Suppressor macrophage treated with lipopolysaccharide for 1 hour (primary cell): ENCODE results near the gene CEACAM21.
A peak's percentile ranks its signal among the peaks of the same experiment; 100 is the strongest.

Source experiments
- DNase-seq, 3 donors: peaks; one replicate each; pipeline ENCODE4 v3.0.0-alpha.2; 2020 to 2022

The CEACAM21 gene

DNA sequence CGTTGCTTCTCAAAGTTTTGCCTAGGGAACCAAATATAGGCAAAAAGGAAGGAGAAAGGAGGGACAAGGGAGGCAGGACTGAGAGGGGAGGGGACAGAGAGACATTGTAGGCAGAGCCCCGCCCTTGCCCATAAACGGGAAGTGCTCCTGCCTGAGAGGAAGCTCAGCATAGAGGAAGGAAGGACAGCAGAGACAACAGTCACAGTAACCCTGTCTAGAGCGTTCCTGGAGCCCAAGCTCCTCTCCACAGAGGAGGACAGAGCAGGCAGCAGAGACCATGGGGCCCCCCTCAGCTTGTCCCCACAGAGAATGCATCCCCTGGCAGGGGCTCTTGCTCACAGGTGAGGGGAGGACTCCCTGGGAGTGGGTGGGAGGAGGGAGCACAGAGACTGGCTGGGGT, at the start of gene CEACAM21:
TSS of gene CEACAM21 (plus strand) at position 169 of the 400 bp plus-strand sequence. CDS start at position 278, 109 bp downstream.
- peak; percentile 86 to 87 (median 87) for DNase-seq

DNA sequence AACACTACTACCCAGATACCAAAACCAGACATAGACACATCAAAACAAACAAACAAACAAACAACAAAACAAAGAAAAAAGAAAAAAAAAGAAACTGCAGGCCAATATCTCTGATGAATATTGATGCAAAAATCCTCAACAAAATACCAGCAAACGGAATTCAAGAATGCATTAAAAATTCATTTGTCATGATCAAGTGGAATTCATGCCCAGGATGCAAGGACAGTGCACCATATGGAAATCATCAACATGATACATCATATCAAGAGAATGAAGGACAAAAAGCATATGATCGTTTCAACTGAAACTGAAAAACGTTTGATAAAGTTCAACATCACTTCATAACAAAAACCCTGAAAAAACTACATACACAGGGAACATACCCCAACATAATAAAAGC, 48.9 kb upstream of the CEACAM21 start:
- no peak for DNase-seq

DNA sequence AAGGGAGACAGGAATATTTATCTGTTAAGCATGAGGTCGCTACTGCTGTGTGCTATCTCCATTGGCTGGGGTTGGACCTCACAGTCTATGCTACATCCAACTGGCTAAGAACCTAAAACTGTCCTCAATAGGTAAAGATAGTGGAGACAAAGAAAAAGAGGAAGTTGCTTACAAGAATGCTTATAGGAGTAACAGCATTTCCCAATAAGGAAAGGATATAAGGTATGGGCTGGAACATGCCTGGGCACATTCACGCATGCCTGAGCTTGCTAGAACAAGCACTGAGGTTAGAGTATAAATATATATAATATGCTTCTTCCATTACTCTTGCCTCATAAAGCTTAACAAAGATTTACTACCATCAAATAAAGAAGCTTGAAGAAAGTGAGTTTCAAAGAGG, 47.9 kb upstream of the CEACAM21 start:
- no peak for DNase-seq

DNA sequence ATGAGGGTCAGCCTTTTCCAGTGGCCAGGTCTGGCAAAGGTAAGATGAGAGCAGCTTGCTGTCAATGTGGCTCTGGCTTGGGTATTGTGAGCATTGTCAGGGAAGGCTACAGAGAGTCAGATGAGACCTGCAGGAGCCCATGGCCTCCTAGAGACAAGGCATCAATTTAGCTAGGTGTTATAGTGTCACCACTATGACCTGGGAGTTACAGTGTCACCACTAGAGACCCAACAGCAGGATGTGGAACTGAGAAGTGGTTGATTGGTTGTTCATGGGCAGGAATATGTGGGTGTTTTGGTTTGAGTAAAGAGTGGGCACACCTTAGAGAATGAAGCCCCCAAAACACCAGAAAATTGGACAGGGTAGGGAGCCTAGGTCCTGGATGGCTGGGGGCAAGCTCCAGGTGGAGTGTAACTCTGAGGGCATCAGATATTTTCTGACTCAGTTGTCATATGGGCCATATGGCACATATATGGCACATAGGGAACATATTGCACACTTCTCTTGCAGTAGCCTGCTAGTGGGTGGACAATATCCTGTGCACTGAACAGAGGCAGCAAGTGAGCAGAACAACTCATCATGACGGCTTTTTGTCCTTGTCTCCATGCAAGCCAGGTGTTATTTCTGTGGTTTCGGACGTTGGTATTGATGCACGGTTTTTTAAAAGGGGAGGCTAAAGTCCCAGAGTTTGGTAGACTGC, 46.3 kb upstream of the CEACAM21 start:
- no peak for DNase-seq

DNA sequence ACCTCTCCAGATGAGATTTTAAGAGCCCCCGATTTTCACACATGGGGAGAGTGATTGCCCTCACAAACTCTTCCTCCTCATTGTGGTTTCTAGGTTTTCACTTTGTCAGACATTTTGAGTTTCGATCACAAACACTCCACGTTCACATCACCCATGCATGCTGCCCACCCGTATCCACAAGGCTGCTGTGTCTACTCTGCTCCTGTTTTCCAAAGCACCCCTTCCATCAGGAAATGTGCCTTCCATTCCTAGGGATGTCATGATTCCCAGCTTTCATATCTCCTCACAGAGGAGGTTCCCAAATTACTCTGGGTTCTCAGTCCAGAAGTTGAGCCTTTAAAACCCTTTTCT, 45.8 kb upstream of the CEACAM21 start:
- DNase-seq = no peak

DNA sequence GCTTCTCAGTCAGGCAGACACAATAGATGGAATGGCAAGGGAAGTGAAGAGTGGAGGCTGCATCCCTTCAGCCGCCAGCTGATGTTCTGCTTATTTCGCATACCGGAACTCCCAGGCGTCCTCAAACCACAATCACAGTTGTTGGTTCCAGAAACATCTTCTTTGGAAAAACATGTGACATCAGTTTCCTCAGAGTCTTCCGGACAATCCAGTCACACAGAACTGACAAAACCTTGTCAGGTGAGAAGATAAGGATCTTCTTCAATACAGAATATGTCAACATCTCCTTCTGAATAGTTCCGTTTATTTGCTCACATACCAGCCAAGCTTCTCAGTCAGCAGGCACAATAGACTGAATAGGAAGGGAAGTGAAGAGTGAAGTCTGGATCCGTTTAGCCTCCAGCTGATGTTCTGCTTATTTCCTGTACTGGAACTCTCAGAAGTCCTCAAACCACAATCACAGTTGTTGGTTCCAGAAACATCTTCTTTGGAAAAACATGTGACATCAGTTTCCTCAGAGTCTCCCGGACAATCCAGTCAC, 45.1 kb upstream of the CEACAM21 start:
- DNase-seq = peak; percentile 56 to 77 (median 65)

DNA sequence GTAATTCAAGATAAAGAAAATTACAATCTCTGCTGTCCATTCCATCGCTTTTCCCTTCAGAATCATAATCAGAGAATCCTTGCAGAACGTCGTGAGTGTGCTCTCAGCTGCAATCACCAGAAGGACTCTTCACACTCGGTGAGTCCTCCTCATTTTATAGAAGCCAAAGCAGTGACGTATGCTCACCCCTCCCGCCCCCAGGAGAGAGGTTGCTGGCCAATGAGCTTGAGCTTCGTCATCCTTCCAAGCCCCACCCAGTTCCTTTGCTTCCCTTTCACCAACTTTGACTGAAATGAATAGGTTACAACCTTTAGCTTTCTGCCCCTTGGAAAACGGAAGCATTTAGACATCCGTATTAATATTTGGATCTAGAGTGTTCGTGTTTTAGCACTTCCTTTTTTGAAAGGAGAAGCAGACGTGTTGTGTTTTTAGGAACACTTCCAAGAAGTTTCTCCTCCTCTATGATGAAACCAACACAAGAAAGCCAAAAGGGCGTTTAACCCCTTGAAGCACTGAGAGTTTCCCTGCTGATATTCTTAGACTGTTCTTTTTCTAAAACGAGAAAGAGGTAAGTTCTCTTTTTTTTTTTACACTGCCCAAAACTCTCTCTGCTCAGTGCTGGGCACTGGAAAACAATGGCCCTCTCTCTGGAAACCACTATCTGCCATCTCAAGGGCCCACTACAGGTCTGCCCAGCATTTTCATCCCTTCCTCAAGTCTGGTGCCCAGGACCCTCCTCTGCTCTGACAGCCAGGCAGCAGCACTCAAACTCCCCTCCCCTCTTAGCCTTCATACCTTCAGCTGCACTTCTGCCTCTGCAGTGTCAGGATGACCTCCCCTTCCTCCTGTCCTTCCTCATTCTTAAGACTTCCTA, 44.3 kb upstream of the CEACAM21 start:
- peak; percentile 92 to 98 (median 95) for DNase-seq

DNA sequence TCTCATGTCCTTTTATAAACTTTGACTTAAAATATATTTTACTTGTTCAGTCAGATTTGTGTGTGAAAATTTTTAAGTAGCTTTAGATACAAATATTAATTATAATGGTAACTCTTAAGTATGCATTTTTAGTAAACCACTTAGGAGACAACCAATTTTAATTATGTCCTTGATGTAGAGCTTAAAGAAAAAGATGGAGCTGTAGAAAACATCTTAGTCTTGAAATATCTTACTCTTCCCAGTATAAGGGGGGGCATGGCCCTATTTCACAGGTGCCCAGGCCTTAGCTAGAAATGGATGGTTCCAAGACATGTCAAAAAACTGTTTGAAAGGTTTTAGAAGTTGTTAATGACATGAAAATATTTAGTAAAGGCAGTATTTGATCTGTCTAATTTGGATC, 43.4 kb upstream of the CEACAM21 start:
- no peak for DNase-seq

DNA sequence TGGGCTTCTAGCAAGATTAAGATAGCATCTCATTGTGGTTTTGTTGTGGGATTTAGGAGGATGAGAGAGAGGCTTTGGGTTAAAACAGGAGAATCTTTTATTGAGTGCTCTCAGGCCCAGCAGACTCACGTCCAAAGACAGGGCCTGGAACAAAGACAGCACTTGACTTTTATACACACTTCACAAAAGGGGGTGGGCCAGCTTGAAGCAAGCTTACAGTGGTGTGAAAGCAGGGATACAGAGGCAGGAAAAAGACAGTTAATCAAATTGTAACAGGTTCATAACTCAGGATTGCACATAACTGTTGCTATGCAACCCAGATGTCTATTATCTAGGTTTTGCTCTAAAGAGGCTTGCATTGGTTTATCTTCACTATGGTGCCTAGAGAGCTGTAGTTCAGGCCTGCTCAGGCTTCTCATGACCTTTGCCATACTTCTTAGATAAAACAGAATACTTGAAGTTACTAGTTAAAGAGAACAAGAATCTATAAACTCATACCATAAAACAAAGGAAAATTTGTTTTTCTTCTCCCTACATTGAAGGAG, 42.2 kb upstream of the CEACAM21 start:
- no peak for DNase-seq

DNA sequence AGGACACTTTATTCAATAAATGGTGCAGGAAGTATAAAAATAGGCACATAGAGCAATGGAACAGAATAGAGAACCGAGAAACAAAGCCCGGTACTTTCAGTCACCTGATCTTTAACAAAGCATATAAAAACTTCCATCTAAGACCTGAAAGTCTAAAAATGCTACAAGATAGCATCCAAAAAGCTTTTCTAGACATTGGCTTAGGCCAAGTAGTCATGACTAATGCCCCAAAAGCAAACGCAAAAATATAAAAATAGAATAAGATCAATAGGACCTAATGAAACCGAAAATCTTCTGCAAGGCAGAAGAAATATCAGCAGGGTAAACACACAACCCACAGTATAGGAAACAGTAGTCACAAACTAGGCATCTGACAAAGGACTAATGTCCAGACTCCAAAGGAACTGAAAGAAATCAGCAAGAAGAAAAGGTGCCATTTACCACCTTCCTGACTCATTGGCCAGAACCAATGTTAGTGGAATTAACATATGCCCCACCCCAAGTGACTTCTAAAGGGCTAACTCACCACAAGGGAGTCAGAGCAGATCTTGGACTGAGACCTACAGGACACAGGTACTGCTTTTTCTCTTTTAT, 40.8 kb upstream of the CEACAM21 start:
- DNase-seq = peak in 2 of 3 donors; percentile 15 to 47

DNA sequence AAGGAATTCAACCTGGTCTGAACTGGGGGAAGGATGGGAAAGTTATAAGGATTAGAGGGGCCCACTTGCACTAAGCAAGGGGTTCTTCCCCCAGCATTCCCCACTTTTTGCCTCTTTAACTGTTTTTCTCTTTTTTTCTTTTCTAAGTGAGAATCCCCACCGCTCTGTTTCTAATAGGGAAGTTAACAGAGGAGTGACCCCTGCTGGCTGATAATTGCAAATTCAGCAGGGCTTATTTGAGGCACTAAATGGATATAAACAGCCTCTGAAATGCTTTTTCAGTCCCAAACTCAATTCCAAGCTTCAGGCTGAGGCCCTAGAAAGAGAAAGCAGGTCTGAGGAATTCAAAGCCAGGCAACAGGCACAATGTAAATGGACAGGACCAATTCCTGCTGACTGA, 38.2 kb upstream of the CEACAM21 start:
- peak; percentile 74 to 80 (median 74) for DNase-seq

DNA sequence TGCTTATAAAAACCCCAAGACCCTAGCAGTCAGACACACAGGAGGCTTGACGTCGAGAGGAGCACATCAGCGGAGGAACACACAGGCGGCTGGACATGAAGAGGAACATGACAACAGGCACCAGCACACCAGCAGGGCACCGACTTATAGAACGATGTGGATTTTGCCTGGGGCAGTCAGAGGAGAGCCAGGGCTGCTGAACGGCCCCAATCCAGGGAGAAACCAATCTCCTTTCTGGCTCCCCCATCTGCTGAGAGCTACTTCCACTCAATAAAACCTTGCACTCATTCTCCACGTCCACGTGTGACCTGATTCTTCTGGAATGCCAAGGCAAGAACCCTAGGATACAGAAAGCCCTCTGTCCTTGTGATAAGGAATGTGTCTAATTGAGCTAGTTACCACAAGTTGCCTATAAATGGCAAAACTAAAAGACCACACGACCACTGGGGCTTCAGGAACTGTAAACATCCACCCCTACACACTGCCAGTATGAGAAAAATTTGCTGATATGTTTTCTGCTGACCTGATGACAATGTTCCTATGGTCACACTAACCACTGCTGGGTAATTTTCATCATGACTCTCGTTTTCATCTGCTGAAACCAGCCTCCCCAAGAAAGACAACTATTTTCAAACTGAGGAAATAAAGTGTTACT, 35.8 kb upstream of the CEACAM21 start:
- no peak for DNase-seq

DNA sequence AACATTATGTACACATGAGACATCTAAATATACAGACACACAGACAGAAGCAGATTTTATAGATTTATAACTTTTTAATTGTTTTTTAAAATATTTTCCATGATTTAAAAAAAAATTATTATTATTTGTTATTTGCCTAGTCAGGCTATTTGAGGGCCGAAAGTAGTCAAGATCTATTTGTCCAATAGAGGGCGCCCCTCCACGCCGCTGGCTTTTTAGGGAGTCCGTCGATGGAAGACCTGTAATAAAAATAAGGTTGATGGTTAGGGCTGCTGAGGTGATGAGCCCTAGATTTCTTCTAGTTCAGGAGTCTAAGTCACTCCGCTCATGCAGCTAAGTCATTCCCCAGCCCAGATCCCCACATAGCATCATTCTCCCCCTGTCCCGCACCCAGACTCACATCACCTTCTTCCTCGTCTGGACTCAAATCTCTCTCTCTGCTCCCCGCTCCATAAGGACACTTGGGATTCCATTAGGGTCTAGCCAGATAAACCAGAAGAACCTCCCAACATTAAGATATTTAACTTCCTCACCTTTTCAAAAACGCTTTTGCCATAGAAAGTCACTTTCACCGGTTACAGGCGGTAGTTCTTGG, 33.9 kb upstream of the CEACAM21 start:
- peak; percentile 80 to 90 (median 88) for DNase-seq

DNA sequence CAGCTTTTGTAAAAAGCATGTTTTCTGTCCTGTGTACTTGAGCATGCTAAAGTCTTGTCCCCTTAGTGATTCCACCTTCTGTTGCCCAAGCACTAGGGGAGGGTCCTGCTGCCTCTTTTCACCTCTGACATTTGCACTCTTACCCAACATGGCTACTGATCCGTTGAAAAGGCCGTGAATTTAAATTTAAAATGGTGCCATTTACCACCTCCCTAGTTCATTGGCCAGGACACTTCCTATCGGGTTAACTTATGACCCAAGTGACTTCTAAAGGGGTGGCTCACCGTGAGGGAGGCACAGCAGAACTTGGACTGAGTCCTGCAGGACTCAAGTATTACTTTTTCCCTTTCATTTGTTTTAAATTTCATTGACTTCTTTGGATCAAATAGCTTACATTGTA, 33.3 kb upstream of the CEACAM21 start:
- no peak for DNase-seq

DNA sequence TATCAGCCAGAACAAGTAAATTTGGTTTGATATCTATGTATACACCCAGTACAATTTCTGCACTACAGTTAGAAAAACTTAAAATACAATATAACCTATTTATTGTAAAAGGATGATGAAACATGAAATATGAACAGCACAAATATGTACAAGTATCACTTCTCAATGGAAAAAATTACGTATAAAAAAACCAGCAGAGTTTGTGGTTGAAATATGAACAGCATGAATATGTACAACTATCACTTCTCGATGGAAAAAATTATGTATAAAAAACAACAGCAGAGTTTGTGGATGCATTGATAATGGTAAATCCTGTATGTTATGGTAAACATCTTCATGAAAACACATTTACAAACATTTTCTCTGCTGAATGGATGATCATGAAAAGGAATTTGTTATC, 32.4 kb upstream of the CEACAM21 start:
- DNase-seq = no peak

DNA sequence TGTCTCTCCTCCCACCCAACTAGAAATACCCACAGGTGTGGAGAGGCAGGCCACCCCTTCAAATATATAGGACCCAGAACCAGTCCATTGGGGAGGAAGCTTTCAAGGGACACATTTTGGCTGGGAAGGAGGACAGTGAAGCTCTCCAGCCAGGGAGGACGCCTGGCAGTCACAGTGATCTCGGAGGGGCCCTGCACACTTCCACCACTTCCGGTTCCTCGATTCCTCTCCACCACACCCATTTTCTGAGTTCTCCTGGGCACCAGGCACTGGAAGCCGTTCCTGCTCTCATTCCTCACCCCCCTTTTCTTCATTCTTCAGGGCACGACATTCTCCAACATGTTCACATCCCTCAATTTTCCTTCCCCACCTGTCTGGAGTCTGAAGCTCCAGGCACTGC, 30.4 kb upstream of the CEACAM21 start:
- DNase-seq = no peak

DNA sequence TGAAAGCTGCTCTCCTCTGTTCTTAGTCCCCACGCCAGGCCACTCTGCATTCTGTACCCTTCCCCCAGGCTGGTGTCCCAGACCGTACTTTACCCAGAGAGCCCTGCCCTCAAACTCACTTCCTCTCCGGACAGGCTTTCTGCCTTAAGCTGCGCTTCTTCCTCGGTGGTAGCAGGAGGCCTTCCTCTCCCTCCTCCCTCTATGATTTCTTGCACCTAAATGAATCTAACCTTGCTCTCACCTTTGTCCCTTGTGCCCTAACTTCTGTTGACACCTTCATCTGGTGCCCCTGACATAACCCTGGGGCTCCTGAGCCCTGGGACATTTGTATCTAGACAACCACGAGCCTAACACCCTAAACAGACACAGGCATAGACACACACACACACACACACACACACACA, 29.6 kb upstream of the CEACAM21 start:
- peak; percentile 53 to 64 (median 63) for DNase-seq

DNA sequence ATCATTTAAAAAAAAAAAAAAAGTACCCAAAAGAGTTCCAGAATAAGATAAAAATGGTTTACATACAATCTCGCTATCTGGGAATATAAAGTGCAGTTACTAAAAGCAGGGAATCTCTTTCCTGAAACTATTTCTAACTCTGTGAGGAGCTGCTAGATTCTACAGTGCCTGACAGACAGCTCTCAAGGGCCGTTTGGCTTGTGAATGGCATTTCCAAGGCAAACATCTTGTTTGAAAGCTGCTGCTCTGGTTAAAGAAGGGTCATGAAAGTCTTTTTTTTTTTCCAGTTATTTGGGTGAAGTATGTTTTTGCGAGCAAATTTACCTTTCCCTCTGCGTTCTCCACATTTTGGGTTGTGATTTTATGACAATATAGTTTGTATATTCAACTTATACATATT, 29.0 kb upstream of the CEACAM21 start:
- DNase-seq = no peak

DNA sequence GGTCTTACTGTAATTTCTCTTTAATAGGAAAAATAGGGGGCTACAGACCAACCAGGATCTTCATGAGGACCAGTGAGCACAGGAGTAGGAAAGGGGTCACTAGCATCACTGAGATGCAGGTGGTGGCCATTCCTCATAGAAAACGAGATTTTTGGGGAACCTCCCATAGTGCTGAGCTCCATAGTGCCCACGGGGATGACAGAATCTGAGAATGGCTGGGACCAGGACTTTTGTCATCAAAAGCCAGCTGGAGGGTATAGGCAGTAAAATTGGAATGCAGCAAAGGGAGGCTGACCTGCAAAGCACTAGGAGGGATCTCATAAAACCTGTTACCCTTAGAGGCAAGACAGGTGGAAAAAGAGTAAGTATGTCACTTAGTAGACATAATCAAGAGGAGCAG, 28.4 kb upstream of the CEACAM21 start:
- DNase-seq = no peak

DNA sequence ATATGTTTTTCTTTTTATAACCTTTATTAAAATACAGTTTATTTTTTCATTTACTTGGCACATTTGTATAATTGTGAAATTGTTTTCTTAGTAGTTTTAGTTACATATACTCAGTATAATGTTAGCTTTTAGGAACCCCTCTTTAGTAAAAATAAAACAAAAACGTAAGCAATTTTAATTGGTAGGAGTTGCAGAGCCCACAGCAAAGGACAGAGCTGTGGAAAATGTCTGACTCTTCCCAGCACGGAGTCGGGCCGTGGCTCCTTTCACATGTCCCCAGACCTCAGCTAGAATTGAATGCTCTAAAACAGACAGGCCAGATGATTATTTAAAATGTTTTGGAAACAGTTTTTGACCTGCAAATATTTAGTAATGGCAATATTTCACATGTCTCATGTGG, 27.9 kb upstream of the CEACAM21 start:
- DNase-seq = no peak

DNA sequence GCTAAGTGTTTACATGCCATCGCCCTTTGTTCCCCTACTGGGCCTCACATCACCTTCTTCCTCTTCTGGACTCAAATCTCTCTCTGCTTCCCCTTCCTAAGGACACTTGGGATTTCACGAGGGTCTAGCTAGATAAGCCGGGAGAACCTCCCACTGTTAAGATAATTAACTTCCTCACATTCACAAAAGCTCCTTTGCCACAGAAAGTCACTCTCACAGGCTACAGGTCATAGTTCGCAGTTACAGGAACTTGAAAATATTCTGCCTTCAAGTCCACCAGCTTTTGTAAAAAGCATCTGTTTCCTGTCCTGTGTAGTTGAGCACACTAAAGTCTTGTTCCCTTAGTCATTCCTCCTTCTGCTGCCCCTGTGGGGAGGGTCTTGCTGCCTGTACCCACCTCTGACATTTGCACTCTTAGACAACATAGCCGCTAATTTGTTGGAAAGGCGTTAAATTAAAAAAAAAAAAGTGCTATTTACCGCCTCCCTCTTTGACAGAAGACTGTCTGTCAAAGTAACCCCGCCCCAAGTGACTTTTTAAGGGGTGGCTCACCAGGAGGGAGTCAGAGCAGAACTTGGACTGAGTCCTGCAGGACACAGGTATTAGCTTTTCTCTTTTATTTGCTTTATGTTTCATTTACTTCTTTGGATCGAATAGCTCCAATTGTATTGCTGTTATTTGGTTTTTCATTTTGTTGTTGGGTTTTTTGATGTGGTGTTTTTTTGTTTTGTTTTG, 26.8 kb upstream of the CEACAM21 start:
- peak; percentile 43 to 50 (median 50) for DNase-seq

DNA sequence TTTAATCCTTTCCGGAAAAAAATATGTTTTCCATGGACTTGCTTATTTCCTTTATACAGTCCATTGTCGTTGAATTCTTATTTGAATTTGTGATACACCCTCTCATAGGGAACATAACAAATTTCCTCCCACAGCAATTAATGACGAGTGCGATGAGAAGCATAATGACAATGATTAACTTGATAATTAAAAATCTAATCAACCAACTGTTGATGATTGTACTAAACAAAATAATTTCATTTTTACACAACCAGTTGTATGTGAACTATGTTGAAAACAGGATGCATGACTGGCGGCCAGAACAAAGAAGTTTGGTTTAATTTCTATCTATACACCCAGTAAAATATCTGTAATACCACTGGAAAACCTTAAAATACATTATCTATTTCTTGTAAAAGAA, 26.1 kb upstream of the CEACAM21 start:
- no peak for DNase-seq
